Neural cell (in vitro differentiated cells): ENCODE results near the gene SLC9A7. TPM values are rescaled to one million over a fixed set of nuclear protein-coding genes. Genes with fewer than 3 reads are reported as not detected.

ENCODE experiments used
- H2AFZ ChIP-seq: fragments of 200-600, 300-800 bp; sonication (generic), shearing (Covaris generic); 2 replicates; pipeline ENCODE4 v1.6.0; 2014; ENCODE audit warnings: low read depth, mild to moderate bottlenecking, antibody characterized with exemption, low read length, moderate library complexity
- H3F3A ChIP-seq: fragments of 200-600 bp; shearing (Covaris generic); 2 replicates; pipeline ENCODE4 v1.6.1; 2016; ENCODE audit warnings: mild to moderate bottlenecking, moderate library complexity, mixed read lengths, antibody characterized with exemption, low read length; ENCODE audit not compliant: insufficient read depth, poor library complexity, severe bottlenecking
- H3K27ac ChIP-seq: fragments of 200-600, 300-800 bp; sonication (generic), shearing (Covaris generic); 2 replicates; pipeline ENCODE4 v1.5.1; 2014; ENCODE audit warnings: mild to moderate bottlenecking, low read length, moderate library complexity
- H3K27me3 ChIP-seq: fragments of 300-800, 200-600 bp; sonication (generic), shearing (Covaris generic); 2 replicates; pipeline ENCODE4 v1.6.0; 2014; ENCODE audit warnings: mild to moderate bottlenecking, low read depth, low read length, moderate library complexity; ENCODE audit not compliant: insufficient read depth
- H3K36me3 ChIP-seq: fragments of 300-800, 200-600 bp; sonication (generic), shearing (Covaris generic); 2 replicates; pipeline ENCODE4 v1.5.1; 2014; ENCODE audit warnings: mild to moderate bottlenecking, antibody characterized with exemption, low read length, moderate library complexity; ENCODE audit not compliant: insufficient read depth
- H3K4me2 ChIP-seq: fragments of 300-800, 200-600 bp; sonication (generic), shearing (Covaris generic); 2 replicates; pipeline ENCODE4 v1.6.0; 2014; ENCODE audit warnings: mild to moderate bottlenecking, low read length
- H3K4me3 ChIP-seq: fragments of 300-800, 200-600 bp; sonication (generic), shearing (Covaris generic); 2 replicates; pipeline ENCODE4 v1.5.1; 2014; ENCODE audit warnings: mild to moderate bottlenecking, low read length, moderate library complexity
- H3K79me2 ChIP-seq: fragments of 200-600 bp; shearing (Covaris generic); replicated peaks from 2 replicates; pipeline ENCODE4 v1.6.0; 2014; ENCODE audit warnings: mild to moderate bottlenecking, low read length, moderate library complexity; ENCODE audit not compliant: insufficient read depth
- H3K9ac ChIP-seq: fragments of 300-800, 200-600 bp; sonication (generic), shearing (Covaris generic); 2 replicates; pipeline ENCODE4 v1.6.1; 2016; ENCODE audit warnings: mild to moderate bottlenecking, low read length, mixed read lengths
- H3K9me2 ChIP-seq: fragments of 200-600 bp; shearing (Covaris generic); 2 replicates; pipeline ENCODE4 v1.6.1; 2016; ENCODE audit warnings: mild to moderate bottlenecking, low read length, mixed read lengths; ENCODE audit not compliant: insufficient read depth
- H3K9me3 ChIP-seq: fragments of 200-600, 300-800 bp; sonication (generic), shearing (Covaris generic); 2 replicates; pipeline ENCODE4 v1.6.1; 2016; ENCODE audit warnings: mild to moderate bottlenecking, mixed run types, low read length, moderate library complexity, mixed read lengths
- H4K20me1 ChIP-seq: fragments of 200-600 bp; shearing (Covaris generic); 2 replicates; pipeline ENCODE4 v1.6.1; 2016; ENCODE audit warnings: mild to moderate bottlenecking, mixed run types; ENCODE audit not compliant: insufficient read depth
- CTCF ChIP-seq: fragments of 450-650 bp; IDR thresholded peaks from 2 replicates; pipeline ENCODE4 v1.5.1; 2014; ENCODE audit warnings: antibody characterized with exemption, mild to moderate bottlenecking, moderate library complexity; ENCODE audit not compliant: poor library complexity, severe bottlenecking
- EP300 ChIP-seq: fragments of 450-650 bp; conservative IDR thresholded peaks from 2 replicates; pipeline ENCODE4 v1.6.1; 2014; ENCODE audit warnings: antibody characterized with exemption, mild to moderate bottlenecking, moderate library complexity; ENCODE audit not compliant: poor library complexity, severe bottlenecking
- EZH2 ChIP-seq: fragments of 200-600, 300-800 bp; shearing (Covaris generic), sonication (generic); IDR thresholded peaks from 2 replicates; pipeline ENCODE4 v1.6.1; 2014; ENCODE audit warnings: antibody characterized with exemption, low read length, borderline replicate concordance, mild to moderate bottlenecking; ENCODE audit not compliant: insufficient read depth, poor library complexity, severe bottlenecking
- MXI1 ChIP-seq: fragments of 450-650 bp; conservative IDR thresholded peaks from 2 replicates; pipeline ENCODE4 v1.6.1; 2014; ENCODE audit warnings: antibody characterized with exemption, mild to moderate bottlenecking; ENCODE audit not compliant: poor library complexity, severe bottlenecking
- POLR2AphosphoS5 ChIP-seq: IDR thresholded peaks from 2 replicates; pipeline ENCODE4 v1.6.1; 2012
- RAD21 ChIP-seq: fragments of 450-650 bp; conservative IDR thresholded peaks from 2 replicates; pipeline ENCODE4 v1.6.1; 2014; ENCODE audit warnings: antibody characterized with exemption, mild to moderate bottlenecking, moderate library complexity
- SMC3 ChIP-seq: fragments of 450-650 bp; conservative IDR thresholded peaks from 2 replicates; pipeline ENCODE4 v1.6.1; 2014; ENCODE audit warnings: antibody characterized with exemption, mild to moderate bottlenecking, moderate library complexity; ENCODE audit not compliant: poor library complexity
- TAF1 ChIP-seq: IDR thresholded peaks from 2 replicates; pipeline ENCODE4 v1.6.1; 2012; ENCODE audit warnings: low read depth
- polyA plus RNA-seq: library from polyadenylated mRNA; depleted of rRNA; stranded (reverse); fragments of >200 nt; gene quantifications from 2 replicates; pipeline ENCODE4 v1.2.3, GENCODE V29; 2014
- TF ChIP-seq, protein P1 (sequence below): IDR thresholded peaks from 2 replicates; pipeline ENCODE4 v1.6.1; 2012; ENCODE audit warnings: borderline replicate concordance

Gene SLC9A7
- polyA plus RNA-seq, 1 donor from 2014 or later = 12.1 TPM

- Histone ChIP-seq H3K9me3 (no peaks in the 10 kb centered on the region), H3K9me2 (no peaks in the 10 kb centered on the region), H3K4me2 (no peak overlapping the region), H3K36me3 (no peaks in the 10 kb centered on the region), H3K27me3 (no peaks in the 10 kb centered on the region), H3K79me2 (no peaks in the 10 kb centered on the region), H3F3A (no peaks in the 10 kb centered on the region), H3K27ac (no peak overlapping the region), H3K9ac (no peak overlapping the region), H2AFZ (no peak overlapping the region), H4K20me1 (no peaks in the 10 kb centered on the region), H3K4me3 (no peak overlapping the region)
- TF ChIP-seq RAD21 (no peak), EP300 (no peak), EZH2 (no peak), MXI1 (no peak)
Observed at GRCh38 chrX:46624090-46624786, 134.7 kb downstream of the SLC9A7 start.

- Histone ChIP-seq H3K9ac (no peak overlapping the region), H3K27ac (no peak overlapping the region)
Observed at GRCh38 chrX:46621572-46621971, 137.3 kb downstream of the SLC9A7 start.

More at GRCh38 chrX:46621572-46621971, 137.3 kb downstream of the SLC9A7 start:
- no peaks in the 10 kb centered on the region for H3K27me3 ChIP-seq
- TF ChIP-seq RAD21 (no peak), EZH2 (no peak), EP300 (no peak), CTCF (no peak), POLR2AphosphoS5 (no peak), SMC3 (no peak), MXI1 (no peak), TAF1 (no peak)
- TF ChIP-seq, protein P1, sequence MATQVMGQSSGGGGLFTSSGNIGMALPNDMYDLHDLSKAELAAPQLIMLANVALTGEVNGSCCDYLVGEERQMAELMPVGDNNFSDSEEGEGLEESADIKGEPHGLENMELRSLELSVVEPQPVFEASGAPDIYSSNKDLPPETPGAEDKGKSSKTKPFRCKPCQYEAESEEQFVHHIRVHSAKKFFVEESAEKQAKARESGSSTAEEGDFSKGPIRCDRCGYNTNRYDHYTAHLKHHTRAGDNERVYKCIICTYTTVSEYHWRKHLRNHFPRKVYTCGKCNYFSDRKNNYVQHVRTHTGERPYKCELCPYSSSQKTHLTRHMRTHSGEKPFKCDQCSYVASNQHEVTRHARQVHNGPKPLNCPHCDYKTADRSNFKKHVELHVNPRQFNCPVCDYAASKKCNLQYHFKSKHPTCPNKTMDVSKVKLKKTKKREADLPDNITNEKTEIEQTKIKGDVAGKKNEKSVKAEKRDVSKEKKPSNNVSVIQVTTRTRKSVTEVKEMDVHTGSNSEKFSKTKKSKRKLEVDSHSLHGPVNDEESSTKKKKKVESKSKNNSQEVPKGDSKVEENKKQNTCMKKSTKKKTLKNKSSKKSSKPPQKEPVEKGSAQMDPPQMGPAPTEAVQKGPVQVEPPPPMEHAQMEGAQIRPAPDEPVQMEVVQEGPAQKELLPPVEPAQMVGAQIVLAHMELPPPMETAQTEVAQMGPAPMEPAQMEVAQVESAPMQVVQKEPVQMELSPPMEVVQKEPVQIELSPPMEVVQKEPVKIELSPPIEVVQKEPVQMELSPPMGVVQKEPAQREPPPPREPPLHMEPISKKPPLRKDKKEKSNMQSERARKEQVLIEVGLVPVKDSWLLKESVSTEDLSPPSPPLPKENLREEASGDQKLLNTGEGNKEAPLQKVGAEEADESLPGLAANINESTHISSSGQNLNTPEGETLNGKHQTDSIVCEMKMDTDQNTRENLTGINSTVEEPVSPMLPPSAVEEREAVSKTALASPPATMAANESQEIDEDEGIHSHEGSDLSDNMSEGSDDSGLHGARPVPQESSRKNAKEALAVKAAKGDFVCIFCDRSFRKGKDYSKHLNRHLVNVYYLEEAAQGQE = no peak
- H3K79me2 ChIP-seq = no peaks in the 10 kb centered on the region
- no peak overlapping the region for H3K4me2 ChIP-seq
- no peak overlapping the region for H3K4me3 ChIP-seq
- H3K9me3 ChIP-seq = no peaks in the 10 kb centered on the region
- no peaks in the 10 kb centered on the region for H3F3A ChIP-seq
- no peaks in the 10 kb centered on the region for H4K20me1 ChIP-seq
- no peaks in the 10 kb centered on the region for H3K36me3 ChIP-seq
- H3K9me2 ChIP-seq = no peaks in the 10 kb centered on the region
- no peak overlapping the region for H2AFZ ChIP-seq
